NCI-H345 (cell line): Measurements from ENCODE around the gene HSFY2.
"Not testable (repeated sequence)": the region's sequence is repeated elsewhere in the genome, so short reads cannot be mapped to it uniquely, and the experiment has no call there.

Source experiments
- DNase-seq: peaks from one replicate; lab custom pipeline; 2025; lab: John Stamatoyannopoulos, UW

HSFY2 gene, protein sequence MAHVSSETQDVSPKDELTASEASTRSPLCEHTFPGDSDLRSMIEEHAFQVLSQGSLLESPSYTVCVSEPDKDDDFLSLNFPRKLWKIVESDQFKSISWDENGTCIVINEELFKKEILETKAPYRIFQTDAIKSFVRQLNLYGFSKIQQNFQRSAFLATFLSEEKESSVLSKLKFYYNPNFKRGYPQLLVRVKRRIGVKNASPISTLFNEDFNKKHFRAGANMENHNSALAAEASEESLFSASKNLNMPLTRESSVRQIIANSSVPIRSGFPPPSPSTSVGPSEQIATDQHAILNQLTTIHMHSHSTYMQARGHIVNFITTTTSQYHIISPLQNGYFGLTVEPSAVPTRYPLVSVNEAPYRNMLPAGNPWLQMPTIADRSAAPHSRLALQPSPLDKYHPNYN

DNA sequence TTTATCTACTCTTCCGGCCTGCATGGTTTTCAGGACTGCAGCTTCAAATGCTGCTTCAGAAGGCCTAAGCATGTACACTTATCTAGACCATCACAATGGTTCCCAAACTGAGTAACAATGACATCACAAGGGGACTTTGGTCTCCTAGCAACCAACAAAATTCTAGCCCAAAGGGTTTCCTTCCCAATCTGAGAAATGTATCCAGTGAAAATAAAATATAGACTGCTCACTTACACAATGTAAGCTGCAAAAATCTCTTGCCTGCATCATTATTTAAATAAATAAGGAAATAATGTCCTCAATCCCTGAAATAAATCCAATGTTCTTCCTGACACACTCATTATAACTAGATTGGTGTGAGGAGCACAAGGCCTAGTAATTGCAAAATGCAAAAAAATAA lies at the start of gene HSFY2:
TSS of gene HSFY2 (minus strand) at position 101 of the 400 bp plus-strand sequence. CDS start 117 bp downstream, outside the sequence.
- not testable (repeated sequence) for DNase-seq

DNA sequence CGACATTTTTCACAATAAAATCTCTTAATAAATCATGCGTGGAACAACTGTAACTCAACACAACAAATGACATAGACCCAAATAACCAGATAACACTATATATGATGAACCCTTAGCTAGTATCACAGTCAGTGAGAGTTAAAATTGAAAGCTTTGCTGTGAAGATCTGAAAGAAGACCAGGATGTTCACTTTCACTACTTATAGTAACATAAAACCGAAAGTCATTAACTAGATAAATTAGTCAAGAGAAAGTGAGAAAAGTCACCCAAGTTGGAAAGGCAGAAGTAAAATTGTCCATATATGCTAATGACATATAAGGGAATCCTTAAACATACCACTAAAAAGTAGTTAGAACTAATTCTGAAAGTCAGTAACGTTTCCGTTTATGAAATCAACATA lies 42.2 kb upstream of the HSFY2 start:
- not testable (repeated sequence) for DNase-seq

DNA sequence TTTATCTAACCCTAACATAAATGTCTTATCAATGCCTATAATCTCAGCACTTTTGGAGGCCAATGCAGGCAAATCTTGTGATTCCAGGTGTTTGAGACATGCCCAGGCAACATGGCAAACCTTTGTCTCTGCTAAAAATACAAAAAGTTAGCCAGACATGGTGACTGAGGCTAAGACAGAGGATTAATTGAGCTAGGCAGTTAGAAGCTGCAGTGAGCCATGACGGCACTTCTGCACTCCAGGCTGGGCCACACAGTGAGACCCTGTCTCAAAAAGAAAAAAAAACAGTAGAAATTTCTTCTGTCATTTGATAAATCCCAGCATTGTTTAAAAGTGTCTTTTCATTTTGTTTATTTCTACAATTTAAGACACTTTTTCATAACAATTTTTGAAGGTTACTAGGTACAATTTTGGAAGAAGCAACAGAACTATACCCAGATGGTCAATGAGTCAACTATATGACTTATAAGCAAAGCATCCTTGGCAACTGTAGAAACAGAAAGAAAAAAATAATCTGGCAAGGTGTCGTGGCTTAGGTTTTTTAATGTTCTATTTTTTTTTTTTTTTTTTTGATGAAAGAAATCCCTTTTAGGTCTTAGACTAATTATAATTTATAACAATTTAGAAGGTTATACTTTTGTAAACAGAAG lies 15.3 kb upstream of the HSFY2 start:
- not testable (repeated sequence) for DNase-seq

DNA sequence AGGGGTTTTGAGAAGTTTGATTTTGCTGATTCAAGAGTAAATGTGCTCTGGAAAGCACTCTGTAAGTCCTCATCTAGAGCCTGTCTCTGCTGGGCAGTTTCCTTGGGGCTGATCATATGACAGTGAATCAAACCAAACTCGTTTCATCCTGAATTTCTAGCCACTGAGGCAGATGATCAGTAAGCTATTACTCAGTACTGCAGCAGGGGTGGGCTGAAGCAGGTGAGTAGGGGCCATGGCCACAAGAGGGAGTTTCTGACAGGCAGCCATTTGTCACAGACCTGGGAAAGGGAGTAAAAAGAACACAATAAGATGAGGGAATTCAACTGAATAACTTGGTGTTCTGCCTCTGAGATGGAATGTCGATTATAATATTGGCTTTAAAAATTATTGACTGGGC lies 19.5 kb downstream of the HSFY2 start:
- not testable (repeated sequence) for DNase-seq

DNA sequence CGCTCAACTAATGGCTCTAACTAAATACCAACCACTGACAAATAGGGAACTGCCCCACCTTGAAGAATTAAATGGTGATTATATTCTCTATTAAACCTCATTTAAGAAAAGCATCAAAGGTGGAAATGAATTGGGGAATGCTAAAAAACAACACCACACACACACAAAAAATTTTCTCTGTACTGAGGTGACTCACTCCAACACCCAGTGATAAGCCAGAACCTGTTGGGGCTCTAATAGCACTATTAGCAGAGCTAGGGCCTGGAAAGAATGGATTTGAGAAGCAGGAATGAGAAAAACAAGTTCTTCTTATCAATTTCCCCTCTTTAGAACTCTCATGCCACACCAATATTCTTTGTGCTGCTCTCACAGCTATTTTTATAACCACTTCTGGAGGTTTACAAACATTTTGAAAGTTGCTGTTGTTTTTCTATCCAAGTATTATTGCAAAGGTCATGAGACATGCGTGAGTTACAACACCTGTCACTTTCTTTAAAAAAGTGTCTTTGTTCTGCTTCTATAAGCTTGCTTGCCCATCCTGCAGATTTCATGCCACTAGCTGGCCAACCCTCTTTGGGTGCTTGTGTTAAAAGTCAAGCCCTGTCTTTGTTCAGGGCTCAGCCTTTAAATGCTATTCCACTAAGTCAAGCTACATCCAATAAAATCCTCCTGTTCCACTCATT lies 20.3 kb downstream of the HSFY2 start:
- DNase-seq, result not testable (repeated sequence)

DNA sequence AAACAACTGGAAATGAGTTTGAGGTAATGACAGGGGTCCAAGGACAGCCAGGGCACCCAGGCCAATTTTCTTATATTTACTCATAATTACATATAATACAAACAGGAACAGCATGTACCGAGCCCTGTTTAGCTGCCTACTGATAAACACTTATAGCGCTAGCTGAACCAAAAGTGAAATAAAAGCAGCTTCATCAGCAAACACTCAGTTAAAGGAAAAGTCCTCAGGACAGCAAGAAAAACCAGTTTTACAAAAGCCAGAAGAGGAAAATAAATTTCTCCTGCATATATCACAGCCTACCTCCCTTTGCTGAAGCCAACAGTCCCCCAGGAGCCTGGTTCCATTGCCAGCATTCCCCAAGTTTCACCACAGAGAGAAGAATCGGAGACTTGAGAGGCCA lies 49.8 kb downstream of the HSFY2 start:
- not testable (repeated sequence) for DNase-seq
